GM13976 (cell line): ENCODE measurements around the gene ADRA1B.

Experiments
- DNase-seq: peaks from one replicate; pipeline ENCODE4 v3.0.0; 2012; ENCODE audit warnings: low spot score
- CTCF ChIP-seq: IDR thresholded peaks from 2 replicates; pipeline ENCODE4 v1.5.1; 2012; ENCODE audit warnings: borderline replicate concordance, mild to moderate bottlenecking; ENCODE audit not compliant: insufficient read depth; ENCODE audit errors: extremely low read depth, missing control alignments, control extremely low read depth
- in situ Hi-C: fragments of 300-500 bp; cut with MboI; formaldehyde crosslinking; loops from one replicate; pipeline ENCODE4 v1.12.0; 2022; ENCODE audit warnings: low sequenced_read_pairs, mixed read lengths, inconsistent platforms; ENCODE audit not compliant: unreplicated experiment

ADRA1B gene

GRCh38 chr5:160018945-160019625 is 102.8 kb downstream of the ADRA1B start:
- no peak for TF ChIP-seq CTCF
- in situ Hi-C loops, result no loop called here
- no peak for DNase-seq

GRCh38 chr5:160020266-160020770 is 104.0 kb downstream of the ADRA1B start:
- no peak for TF ChIP-seq CTCF
- in situ Hi-C loops, result loop anchor here (10.0 kb wide), 1 partner anchor 324 kb away; no protein-coding TSS in a partner anchor
- no peak for DNase-seq

GRCh38 chr5:160020964-160021363 is 104.7 kb downstream of the ADRA1B start:
- no peak for DNase-seq
- in situ Hi-C loops, result loop anchor here (10.0 kb wide), 1 partner anchor 324 kb away; no protein-coding TSS in a partner anchor
- no peak for TF ChIP-seq CTCF

GRCh38 chr5:160021831-160022446 is 105.7 kb downstream of the ADRA1B start:
- peak; percentile 77 for TF ChIP-seq CTCF
- DNase-seq, result peak; percentile 60
- in situ Hi-C loops, result loop anchor here (10.0 kb wide), 1 partner anchor 323 kb away; no protein-coding TSS in a partner anchor
